Fibroblast of skin of back (primary cell): ENCODE measurements around the gene DCST2.

ENCODE experiments used
- DNase-seq: peaks from one replicate; pipeline ENCODE4 v3.0.0-alpha.2; 2013

The DCST2 gene

DNA sequence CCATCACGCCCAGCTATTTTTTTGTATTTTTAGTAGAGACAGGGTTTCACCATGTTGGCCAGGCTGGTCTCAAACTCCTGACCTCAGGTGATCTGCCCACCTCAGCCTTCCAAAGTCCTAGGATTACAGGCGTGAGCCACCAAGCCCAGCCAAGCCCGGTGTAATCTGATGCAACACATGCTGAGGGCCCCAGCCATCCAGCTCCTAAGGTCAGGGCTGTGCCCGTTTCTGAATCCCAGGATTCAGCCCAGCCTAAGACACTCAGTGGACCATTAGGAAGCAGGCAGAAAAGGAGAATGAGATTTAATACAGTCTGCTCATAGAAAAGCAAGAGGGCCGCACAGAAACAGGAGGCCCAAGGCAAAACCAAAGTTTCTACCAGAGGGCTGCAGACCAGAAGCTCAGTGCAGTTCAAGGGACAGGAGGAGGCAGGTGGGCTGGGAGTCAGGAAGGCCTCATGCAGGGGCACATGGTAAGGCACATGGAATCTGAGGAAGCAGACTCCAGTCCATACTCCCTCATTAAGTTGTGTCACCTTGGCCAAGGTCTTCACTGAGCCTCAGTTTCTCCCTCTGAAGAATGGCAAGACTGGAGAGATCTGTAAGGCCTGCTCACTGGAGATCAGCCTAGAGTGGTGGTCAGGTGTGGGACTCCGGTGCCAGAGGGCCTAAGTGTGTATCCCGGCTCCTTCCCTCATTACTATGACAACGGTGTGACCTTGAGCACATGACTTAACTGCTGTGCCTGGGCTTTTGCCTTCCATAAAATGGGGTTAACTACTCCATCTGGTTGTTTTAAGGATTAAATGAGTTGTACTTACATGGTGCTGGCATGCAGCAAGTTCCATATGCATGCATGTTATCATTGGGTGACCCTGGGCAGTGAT, 15.1 kb upstream of the DCST2 start:
- no peak for DNase-seq

DNA sequence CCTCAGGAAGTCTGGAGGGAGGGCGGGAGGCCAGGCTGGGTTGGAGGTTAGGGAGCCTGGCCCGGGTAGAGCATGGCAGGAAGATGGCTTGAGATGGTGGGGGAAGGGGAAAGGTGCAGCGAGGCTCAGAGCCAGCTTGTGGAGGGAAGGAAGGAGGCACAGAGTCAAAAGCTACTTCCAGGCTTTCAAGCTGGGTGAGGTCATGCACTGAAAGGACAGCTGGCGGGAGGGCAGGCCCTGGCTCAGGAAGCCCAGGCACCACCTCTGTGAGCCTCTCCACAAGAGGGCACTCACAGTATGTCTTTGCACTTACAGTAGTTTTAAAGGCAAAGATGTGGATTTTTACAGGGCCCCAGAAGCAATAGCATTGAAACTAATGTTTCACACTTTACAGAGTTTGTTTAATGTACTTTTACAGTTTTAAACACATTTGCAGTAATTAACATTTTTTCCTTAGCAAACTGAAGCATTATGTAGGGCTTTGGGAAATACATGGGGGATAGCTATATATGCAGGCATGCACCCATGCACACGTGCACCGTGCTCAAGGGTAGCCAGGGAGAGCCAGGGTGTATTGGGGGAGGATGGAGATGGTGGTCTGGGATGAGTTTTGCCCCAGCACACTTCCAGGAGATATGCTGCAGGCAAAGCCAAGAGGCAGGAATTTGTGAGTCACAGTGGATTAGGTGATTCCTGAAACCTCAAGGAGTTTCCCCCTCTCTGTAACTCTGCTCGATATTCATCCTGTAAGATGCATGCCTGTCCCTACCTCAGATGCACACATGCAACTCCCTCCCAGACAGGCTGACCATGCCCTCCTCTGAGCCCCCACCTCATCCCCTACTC, 11.5 kb upstream of the DCST2 start:
- DNase-seq: peak; percentile 77

DNA sequence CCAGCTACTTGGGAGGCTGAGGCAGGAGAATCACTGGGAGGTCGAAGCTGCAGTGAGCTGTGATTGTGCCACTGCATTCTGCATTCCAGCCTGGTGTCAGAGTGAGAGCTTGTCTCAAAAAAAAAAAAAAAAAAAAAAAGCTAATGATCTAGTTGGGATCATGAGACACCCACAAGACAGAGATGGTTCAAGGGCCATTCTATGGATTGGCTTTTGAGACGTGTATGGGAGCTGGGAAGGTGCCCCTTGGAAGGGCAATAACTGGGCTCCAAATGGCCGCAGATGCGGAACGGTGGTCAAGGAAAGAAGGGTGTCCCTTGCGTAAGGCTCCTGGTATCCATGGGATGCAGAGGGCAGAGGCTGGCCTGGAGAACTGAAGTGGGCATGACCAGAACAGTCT, 10.8 kb upstream of the DCST2 start:
- no peak for DNase-seq

DNA sequence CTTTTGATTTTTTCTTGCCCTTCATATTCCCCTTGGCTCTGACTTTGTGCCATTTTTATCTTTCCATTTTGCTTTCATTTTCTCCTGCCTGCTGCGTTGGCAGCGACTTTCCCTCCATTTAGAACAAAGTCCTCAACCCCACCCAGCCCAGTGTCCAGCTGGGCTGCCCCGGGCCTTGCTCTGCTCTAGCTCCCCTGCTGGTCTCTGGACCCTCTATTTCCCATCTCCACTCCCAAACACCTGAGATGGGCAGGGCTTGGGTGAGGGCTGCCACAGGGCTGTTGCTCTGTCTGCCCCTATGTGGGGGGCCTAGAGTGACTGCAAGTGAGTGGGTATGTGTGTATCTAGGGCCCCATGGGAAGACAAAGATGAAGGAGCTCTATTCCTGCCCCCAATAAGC, 10.2 kb upstream of the DCST2 start:
- no peak for DNase-seq

DNA sequence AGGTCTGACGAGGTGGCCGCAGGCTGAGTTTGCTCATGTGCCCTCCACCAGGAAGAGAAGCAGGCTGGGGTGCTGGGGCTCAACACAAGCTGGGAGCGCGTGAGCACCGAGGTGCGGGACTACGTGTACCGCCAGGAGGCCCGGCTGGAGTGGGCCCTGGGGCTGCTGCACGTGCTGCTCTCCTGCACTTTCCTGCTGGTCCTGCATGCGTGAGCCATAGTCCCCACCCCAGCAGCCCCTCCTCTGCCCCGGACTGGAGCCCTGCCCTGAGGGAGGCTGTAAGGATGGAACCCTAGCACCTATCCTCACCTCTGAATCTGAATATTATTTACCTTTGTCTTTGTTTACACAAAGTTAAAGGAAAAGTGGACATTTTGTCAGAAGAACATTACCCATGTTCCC, 9.7 kb upstream of the DCST2 start:
- no peak for DNase-seq

DNA sequence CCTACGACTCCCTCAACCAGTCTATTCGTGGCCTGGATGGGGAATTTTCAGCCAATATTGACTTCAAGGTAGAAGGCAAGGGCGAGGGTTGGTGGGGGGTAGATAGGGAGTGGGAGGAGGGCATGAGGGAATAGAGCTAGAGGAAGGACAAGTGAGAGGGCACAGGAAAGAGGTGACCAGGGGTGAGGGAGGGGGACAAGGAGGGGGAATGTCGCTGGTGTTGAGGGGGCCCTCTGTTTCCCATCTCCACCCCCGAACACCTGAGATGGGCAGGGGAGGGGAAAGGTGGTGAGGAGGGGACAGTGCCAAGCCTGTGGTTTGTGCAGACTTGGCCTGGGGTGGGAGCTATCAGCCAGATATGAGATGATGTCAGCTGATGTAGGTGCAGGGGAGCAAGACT, 9.2 kb upstream of the DCST2 start:
- no peak for DNase-seq

DNA sequence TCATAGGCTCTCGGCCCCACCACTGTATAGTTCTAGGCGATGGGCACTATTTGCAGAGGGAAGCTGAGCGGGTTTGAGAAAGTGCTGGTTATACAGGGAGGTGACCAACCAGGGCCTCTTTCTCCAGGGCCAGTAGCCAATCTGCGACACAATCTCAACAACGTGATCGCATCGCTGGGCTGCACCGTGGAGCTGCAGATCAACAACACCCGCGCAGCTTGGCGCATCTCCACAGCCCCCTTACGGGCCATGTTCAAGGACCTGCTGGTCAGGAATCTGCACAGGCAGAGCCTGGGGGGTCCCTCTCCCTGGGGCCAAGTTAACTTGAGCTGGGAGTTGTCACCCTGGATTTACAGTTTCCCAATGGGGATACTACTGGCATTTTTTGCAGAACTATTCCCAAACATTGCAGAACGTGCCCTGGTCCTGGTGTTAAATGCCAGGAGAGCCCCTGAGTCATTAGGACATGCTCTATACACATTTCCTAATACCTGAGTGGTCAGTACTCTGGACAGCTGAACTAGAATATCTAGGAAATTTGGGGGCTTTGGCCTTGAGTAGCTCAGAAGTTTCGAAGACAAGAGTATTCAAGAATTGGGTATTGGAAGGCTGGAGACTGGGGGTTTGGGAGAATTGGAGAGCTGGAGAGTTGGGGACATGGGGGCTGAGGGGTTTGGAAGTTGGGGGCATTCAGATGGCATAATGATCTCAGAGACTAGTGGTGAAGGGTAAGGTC, 6.9 kb upstream of the DCST2 start:
- DNase-seq: no peak

DNA sequence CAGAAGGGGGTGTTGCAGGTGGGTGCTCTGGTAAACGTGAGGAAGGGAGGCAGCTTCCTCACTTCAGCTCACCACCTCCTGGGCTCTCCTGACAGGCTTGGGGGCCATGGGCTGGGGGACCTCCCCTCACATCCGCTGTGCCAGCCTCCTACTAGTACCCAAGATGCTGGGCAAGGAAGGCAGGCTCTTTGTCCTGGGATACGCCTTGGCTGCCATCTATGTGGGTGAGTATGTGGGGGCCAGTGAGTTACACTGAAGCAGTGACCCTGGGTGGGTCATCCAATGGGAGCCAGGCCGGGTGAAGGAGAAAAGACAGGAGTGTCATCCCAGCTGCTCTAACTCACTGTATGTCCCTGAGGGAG, 5.7 kb upstream of the DCST2 start:
- DNase-seq: no peak

DNA sequence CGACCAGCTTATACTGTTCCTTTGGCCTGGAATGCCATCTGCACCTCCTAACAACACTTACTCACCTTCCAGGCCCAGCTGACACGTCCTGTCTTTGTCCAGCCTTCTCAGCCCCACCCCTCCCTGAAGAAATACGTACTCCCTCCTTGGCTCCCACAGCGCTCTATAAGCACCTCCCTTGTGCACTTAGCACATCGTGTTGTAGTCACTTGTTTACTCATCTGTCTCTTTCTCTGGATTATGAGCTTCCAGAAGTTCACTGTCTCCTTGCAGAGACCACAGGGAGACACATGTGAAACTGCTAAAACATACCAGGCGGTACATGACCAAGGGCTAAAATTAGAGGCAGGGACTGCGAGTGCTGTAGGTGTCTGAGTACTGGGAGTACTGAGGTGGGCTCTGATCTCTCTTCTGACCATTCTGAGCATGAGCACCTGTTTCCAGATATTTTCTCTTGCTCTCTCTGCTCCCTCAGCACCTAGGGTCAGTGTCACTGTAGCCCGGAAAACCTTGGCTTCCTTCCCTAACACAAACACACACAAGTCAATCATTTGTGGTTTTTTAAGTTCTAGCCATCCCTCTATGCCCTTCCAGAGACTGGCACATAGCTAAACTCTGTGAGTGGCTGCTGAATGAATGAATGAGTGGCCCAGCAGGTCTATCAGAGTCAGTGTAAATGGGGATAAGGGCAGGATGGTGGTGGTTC, 5.2 kb upstream of the DCST2 start:
- no peak for DNase-seq

DNA sequence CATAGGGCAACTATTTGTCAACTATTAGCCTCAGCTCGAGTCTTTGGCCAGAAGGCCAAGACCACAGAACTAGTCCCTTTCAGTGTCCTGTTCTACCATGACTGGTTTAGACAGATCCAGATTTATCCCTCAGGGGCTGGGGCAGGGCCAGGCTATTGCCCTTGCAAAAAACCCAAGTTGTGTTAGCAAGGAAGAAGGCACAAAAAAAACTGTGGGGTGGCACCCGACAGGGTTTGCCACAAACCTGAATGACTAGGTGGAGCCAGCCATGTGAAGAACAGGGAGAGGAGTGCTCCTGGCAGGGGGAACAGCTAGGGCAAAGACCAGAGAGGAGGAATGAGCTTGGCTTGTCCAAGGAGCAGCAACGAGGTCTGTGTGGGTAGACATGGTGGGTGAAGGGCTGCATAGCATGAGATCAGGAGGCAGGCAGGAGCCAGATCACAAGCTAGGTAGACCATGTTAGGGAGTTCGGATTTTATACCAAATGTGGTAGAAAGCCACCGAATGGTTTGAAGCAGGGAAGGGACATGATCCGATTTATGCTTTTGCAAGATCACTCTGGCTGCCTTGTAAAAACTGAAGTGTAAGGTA, 4.4 kb upstream of the DCST2 start:
- no peak for DNase-seq

DNA sequence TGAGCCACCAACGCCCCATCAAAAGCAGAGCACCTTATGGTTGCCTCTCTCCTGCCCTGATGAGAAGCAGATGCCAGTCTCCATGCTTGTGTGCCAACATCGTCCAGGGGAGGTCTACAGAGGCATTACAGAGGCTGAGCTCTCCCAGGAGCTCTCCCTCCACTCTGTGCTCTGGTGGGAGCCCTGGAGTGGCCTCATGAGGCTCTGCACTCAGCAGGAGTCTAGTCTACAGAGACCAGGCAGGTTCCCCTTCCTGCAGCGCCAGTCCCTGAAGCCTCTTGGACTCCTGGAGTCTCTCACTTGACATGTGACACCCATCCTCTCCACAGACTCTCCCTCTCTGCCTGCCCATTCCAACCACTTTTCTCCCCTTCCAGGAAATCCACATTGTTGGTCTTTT, 3.5 kb upstream of the DCST2 start:
- DNase-seq: no peak

DNA sequence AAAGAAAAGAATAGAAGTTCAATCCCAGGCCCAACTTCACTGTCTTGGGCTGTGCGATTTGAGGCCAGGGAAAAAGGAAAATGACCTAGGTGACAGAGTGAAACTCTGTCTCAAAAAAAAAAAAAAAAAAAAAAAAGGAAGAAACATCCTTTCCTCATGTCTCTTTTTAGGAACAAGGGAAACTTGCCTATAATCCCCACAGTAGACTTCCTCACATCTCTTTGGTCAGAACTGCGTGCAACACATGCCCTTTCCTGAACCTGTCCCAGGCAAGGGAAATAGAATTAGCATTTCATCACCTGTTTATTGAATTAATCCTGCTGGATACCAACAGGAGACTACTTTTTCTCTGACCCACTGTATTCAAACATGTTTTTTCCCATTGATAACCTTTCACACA, 2.4 kb upstream of the DCST2 start:
- DNase-seq: no peak

DNA sequence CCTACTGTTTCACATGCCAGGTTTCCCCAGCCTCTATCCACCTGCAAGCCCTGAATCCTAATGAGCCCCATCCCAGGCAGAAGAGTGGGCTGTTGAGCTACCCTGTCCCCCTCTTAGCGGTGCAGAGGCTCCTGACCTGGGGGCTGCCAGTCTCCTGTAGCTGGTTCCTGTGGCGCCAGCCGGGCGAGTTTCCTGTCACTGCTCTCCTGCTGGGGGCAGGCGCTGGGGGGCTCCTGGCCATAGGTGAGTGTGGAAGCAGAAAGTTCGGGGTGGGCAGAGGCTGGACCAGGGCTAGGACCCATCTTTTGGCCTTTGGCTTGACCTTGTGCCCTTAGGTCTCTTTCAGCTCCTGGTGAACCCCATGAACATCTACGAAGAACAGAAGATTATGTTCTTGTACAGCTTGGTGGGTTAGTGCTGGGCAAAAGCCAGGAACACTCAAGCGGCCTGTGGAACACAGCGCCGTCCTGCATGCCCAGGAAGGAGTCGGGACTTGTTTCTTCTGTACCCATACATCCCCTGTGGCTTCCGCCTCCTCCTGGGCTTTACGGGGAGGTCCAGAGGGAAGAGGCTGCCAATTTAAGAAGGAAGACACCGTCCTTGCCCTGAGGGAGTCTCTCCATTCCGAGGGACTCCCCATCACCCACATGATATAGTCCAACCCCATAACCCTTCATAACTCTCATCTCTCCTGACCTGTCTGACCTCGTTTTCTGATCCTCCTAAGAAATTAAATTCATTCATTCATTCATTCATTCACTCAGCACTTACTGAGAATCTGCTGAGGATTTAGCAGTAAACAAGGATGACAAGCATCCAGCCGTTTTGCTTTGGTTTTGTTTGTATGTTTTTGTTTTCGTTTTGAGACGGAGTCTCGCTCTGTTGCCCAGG, 982 bp upstream of the DCST2 start:
- DNase-seq: no peak

DNA sequence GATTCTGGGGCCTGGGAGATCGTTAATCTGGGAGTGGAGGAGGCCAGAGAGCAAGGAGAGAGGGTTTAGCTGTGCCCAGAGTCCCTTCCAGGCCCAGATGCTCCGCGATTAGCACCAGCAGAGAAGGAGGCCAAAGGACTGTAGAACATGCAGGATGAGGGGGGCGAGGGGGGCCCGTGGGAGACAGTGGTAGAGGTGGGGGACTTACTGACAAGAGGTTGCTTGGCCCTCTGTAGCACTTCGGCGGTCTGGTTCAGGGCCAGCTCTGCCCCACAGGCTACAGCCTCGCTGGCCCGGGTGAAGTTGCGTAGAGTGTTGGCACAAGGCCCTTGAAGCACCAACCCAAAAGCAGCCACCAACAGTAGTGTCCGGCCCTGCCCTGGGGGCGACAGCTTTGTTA, 695 bp downstream of the DCST2 start:
- DNase-seq: no peak

DNA sequence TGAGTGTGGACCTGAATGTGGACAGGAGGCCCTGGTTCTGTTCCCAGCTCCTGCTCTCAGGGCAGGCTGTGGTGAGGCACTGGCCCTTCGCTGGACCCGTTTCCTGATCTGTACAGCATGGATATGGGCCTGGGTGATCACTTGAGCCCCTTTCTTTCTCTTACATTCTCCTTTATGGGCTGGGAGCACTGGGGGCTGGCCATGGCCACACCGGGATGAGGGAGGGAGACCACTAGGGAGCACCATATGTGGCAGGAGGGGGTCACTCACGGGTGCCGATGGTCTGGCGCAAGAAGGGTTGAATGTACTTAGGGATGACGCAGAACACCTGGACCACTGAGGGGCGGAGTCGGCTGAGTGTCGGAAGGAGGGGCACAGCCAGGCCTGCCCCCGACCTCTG, 2.7 kb downstream of the DCST2 start:
- no peak for DNase-seq

DNA sequence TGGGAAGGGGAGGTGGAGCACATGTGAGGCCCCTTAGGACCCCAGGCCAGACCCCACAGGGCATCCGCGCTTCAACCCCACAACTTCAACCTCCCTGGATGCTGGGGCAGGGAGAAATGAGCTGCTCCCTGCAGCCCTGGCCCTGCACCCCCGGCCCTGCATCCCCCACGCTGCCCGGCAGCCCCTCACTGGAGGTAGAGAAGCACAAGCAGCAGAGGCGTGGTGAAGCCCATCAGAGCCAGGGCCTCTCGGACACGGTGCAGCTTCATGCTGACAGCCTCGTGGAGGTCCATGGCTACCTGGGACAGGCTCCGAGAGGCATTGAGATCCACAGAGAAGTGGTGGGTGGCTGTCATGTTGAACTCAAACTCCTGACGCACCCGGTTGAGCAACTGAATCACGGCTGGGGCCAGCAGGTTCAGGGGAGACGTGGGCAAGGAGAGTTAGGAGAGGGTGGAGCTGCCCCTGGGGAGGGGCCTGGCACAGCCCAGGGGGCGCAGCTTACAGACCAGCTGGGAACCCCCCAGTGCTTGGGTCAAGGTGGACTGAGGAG, 3.3 kb downstream of the DCST2 start:
- DNase-seq: no peak

DNA sequence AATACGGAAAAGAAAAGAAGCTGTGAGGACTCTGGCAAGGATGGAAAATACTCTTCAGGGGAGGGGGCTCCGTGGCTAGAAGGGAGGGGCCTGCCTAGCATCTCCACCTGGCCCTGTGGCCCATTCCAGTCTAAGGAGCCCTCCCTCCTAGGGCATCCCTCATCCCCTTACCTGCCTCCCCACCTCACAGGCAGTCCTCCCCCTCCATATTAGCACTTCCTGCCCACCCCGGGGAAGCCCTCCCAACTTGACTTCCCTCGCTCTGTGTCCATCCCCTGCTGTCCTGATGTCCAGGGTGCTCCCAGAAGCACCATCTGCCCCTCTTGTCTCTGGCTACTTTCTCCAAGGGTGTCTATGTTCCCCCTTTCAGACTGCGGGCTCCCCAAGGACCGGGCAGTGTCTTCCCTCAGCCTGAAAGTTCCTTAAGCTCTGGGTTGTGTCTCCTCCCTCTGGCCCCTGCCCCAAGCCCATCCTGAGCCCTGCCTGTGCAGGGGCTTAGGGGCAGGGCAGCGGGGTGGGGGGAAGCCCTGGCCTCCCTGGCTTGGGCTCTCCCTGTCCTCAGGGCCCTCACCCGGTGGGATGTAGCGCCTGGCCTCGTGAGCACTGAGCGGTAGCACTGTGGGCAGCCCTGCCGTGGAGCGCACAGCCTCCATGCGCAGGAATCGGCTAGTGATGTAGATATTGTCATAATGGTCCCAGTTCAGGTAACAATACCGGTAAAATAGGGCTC, 3.9 kb downstream of the DCST2 start:
- no peak for DNase-seq

DNA sequence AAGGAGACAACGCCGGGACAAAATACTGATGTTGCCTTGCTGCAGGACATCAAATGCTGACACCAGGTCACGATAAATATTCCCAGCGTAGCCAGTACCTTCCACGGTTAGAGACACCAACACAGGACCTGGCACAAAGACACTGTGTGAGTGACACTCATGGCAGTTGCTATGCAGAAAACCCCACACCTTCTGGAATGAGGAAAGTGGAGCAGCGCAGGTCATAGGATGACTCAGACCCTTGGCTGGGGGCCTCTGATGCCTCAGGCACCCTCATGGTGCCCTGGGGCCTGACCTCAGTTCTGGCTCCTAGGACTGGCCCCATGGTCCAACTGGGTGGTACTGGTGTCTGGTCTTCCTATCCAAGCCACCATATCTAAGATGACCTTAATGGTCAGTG, 7.0 kb downstream of the DCST2 start:
- no peak for DNase-seq

DNA sequence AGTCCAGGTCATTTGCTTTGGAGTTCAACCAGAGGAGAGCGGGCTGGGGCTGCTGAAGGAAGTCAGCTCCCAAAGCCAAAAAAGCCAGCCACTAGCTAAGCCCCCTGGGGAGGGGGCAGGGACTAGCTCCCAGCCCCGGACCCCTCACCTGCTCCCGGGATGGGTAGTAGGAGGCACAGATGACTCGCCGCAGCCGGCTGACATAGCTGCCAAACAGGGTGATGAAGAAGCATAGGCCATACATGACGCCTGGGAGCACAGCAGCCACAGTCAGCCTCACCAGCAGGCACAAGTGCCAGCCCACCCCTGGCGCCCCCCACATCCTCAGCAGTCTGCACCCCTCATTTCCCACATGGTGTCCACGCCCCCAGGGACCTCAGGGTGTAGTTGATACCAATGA, 7.4 kb downstream of the DCST2 start:
- no peak for DNase-seq

DNA sequence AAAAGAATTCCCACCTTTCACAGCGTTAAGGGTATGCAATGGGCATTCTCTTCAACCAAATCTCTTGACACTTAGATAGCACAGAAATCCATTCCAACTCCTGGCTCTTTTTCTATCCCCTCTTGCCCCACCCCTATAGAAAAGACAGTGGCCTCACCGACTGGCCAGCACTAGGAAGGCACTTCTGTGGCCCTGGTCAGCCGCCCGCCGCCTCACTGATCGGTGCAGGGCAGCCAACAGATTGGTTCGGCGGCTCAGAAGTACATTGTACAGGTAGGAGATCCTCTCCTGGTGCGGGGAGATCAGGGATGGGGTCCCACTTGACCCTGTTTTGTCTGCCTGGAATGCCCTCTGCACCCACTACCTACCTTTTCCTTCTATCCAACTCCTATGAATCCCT, 9.3 kb downstream of the DCST2 start:
- no peak for DNase-seq
